HEK293T (cell line): ENCODE measurements around the gene ZNF641.

Experiments
- FOXM1 ChIP-seq: fragments of 450-650 bp; IDR thresholded peaks from 2 replicates; pipeline ENCODE4 v1.6.1; 2017; ENCODE audit warnings: mild to moderate bottlenecking, borderline replicate concordance
- NFRKB ChIP-seq: fragments of 450-650 bp; IDR thresholded peaks from 2 replicates; pipeline ENCODE4 v1.6.1; 2016; ENCODE audit warnings: mild to moderate bottlenecking, moderate library complexity
- PKNOX1 ChIP-seq: fragments of 450-650 bp; IDR thresholded peaks from 2 replicates; pipeline ENCODE4 v1.6.1; 2016
- SP1 ChIP-seq: fragments of 450-650 bp; IDR thresholded peaks from 2 replicates; pipeline ENCODE4 v1.6.1; 2017
- SUZ12 ChIP-seq: fragments of 450-650 bp; IDR thresholded peaks from 2 replicates; pipeline ENCODE4 v1.6.1; 2016; ENCODE audit warnings: mild to moderate bottlenecking

- no peak for TF ChIP-seq SP1
- TF ChIP-seq FOXM1: no peak
- no peak for TF ChIP-seq SUZ12
- TF ChIP-seq NFRKB: no peak
- no peak for TF ChIP-seq PKNOX1
These were observed 38.7 kb upstream of the ZNF641 start for GRCh38 chr12:48389409-48389808.
